ENCODE measurements around the gene DCC.

Gene DCC

GRCh38 chr18:52427521-52428175 lies 87.7 kb downstream of the DCC start:
- DNase-seq (ENCODE audit: low read depth), result no peak

GRCh38 chr18:52431683-52432082 lies 91.7 kb downstream of the DCC start:
- DNase-seq (ENCODE audit: low read depth), result no peak

DNA sequence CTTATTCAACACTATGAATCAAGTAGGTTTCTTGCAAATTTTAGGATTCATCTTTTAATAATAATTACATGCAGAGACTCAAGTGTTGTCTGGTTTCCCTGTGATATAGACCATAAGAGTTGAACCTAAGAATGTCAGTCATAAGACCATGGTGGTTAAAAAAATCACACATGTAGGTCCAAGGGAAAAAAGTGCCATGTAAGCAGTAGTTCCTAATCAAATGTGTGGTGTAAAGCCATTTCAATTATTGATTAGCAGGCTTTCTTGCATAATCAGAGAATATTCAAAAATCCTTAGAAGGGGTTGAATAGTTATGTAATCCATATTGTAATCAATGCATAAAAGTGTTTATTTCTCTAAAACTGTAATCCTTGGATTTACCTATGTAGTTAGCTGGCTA lies 93.8 kb downstream of the DCC start:
- no peak for DNase-seq (ENCODE audit: low read depth)

DNA sequence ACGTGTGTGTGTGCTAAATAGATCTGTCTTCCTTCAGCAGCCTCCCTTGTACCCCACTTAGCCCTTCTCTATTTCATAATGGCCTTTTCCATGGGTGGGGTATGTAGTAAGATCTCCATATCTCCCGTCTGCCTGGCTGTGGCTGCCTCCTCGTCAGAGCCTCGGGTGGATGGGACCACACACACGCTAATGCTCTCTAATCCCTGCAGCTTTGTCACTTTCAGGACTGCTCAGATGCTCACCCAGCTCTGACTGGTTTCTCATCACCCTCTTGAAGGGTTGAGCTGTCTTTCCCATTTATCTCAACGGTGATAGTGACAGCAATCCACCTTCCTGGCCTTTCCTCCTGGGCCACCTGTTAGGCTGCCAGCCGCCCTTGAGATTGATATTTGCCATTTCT lies 95.3 kb downstream of the DCC start:
- no peak for DNase-seq (ENCODE audit: low read depth)

DNA sequence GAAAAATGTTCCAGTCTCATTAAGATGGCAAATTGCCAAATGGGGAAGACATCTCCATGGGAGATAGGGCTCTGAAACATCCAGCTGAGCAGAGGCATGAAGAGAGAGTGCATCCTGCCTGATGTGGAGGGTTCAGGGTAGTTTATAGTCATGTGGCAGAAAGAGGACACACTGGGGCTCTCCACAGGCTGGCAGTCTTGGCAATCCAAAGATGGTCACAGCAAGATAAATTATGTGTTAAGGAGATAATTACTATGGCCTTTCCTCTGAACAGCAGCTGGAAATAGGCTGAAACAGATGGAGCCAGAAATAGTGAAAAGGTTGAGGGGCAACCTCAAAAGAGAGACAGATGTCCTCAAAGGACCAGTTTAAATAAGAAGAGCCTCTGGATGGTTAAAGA lies 97.2 kb downstream of the DCC start:
- no peak for DNase-seq (ENCODE audit: low read depth)

DNA sequence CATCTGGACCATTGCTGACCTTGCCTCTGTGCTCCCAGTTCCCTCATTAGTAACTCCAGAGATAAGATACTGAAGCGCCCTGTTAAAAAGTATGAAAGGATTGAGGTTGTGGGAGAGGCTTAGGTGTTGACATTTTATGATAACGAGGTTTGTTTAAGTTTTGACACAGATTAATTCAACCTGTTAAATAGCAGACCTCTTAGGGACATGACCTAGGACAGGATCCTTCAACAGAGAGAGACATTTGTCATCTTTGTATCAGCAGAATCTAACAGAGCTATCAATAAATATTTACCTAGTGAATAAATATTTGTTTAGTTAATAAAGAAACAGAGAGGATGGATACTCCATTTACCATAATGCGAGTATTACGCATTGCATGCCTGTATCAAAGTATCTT lies 99.5 kb downstream of the DCC start:
- DNase-seq (ENCODE audit: low read depth), result no peak

GRCh38 chr18:52441794-52442193 lies 101.8 kb downstream of the DCC start:
- DNase-seq (ENCODE audit: low read depth), result no peak

DNA sequence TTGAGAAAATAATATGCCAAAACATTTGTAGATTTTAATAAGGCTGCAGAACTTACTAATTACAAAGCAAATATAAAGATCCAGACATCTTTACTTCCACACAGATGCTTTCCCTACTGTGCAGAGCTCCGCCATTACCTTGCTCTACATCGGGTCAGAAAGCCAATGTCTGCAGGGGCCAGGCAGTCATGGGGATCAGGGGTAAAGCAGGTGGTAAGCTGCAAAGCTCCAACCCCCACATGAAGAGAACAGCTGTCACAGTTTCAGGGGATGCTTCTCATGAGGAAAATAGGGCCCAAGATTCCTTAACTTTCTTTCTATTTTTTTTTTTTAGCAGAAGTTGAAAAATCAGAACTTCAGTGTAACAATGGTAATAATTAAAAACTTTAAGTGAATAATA lies 102.7 kb downstream of the DCC start:
- DNase-seq (ENCODE audit: low read depth), result no peak

GRCh38 chr18:52451256-52451655 lies 111.3 kb downstream of the DCC start:
- no peak for DNase-seq (ENCODE audit: low read depth)

DNA sequence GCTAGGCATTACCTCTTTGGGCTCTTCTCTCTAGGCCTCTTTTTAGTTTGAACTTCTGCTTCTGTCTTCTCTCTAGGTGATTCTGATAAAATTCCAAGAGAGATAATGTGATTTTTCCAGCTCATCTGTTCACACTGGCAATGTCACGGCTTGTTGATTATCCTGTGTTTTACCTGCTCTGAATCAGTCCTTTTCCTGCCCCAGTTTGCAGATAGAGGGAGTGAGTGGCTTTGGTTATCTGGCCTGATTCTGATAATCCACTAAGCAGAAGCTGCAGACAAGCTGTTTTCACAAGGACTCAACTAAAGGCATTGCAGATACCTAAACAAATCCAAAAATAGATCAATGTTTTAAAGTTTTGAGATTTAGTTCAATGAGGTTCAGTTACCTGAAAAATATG lies 111.9 kb downstream of the DCC start:
- DNase-seq (ENCODE audit: low read depth), result no peak

GRCh38 chr18:52452427-52452826 lies 112.4 kb downstream of the DCC start:
- no peak for DNase-seq (ENCODE audit: low read depth)

DNA sequence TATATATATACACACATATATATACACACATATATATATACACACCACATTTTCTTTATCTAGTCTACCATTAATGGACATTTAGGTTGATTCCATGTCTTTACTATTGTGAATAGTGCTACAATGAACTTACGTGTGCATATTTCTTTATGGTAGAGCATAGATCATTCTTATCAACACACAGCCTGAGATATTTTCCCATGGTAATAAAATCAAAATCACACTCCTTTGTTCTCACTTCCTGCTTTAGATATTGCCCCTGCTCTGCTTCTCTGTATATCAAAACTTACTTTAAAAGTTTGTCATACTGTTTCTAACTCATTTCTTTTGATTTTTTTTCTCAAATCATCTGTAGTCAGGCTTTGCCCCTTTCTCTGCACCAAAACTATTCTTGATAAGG lies 119.9 kb downstream of the DCC start:
- DNase-seq (ENCODE audit: low read depth), result no peak

- DNase-seq (ENCODE audit: low read depth), result no peak
Observed at GRCh38 chr18:52462853-52463252, 122.9 kb downstream of the DCC start.

DNA sequence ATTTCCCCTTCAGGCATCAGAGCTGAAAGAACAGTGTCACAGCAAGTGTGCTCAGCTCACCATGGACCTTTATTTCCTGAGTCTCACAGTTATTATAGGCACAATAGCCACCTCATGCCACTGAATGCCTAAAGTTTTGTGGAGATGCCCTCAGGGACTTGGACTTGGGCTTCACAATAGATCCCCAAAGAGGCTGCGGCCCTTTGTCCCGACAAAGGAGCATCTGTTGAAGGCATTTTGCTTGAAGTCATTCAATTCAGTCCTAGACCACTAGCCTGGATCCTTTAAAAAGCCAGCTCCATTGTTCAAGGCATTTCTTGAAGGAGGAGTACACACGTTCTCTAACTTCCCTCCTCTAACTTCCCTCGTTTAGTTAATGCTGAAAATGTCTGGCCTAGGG lies 125.4 kb downstream of the DCC start:
- no peak for DNase-seq (ENCODE audit: low read depth)

DNA sequence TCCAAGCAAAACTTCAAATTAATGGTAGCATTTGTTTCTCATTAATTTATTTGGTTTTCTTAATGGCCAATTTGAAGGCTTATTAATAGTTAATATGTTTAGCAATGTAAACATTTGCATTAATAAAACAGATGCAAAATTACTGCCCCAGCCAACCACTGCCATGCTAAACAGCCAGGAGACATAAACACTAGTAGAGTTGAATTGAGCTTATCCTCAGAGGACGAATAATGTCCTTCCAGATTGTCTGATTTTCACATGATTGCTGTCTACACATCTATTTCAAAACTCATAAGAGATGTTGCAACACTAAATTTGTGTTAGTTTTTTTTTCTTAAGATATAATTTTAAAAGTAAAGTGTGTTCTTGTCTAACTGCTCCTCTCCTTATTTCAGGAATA lies 128.5 kb downstream of the DCC start:
- no peak for DNase-seq (ENCODE audit: low read depth)

- DNase-seq (ENCODE audit: low read depth), result no peak
Observed at GRCh38 chr18:52475325-52475724, 135.3 kb downstream of the DCC start.

DNA sequence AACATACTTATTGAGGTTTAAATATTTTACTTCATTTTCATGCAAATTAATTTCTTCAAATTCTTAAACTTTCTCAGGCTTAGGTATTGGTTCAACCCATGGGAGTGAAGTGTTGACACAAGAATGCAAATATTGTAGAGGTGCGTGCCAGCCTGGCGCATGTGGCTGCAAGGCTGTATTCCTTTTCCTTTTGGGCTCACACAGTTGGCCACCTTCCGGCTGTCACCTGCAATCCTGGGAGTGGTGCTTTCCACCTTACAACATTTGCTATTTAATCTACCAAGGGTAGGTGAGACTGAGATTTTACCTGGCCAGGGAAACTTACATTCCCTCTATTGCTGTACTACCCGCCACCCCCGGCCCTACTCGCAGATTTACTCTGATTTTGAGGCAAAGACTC lies 141.1 kb downstream of the DCC start:
- DNase-seq (ENCODE audit: low read depth), result no peak

GRCh38 chr18:52484977-52485376 lies 145.0 kb downstream of the DCC start:
- DNase-seq (ENCODE audit: low read depth), result no peak

GRCh38 chr18:52486052-52486451 lies 146.1 kb downstream of the DCC start:
- DNase-seq (ENCODE audit: low read depth), result no peak

DNA sequence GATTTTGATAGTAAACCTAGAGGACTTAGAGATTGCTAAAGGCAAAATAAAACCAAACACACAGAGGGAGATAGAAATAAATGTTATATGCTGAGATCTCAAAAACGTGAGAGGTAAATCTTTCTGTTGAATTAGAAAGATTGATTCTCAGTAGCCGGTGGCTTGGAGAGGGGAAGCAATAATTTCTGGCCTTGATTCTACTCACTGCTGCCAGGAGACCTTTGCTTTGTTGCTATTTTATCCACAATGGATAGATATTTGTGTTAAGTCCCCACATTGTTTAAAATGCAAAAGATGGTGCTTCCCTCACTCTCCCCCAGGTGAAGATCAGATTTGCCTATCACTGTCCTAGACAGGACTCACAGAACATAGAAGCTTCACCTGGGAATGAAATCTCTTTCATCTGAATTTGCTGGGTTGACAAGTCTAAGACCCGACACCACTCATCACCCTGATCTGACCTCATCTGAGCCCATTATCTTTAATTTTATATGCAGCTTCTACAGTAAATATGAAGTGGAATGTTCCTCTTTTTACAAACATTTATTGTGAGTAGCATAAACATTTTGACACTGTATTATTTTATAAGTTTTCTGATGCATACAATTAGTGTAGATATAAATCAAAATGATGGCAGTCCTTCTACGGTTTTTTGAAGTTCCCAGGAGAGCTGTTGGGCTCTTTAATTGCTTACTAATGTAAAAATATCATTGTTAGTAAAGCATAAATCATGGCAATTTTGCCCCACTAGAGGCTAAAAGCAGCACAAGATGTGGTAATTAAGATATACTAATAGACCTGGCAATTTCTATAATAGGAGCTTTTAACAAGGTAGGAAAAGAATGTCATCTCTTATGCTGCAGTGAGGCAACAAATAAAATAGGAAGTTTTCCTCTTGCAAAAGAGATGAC lies 149.7 kb downstream of the DCC start:
- DNase-seq (ENCODE audit: low read depth), result no peak

DNA sequence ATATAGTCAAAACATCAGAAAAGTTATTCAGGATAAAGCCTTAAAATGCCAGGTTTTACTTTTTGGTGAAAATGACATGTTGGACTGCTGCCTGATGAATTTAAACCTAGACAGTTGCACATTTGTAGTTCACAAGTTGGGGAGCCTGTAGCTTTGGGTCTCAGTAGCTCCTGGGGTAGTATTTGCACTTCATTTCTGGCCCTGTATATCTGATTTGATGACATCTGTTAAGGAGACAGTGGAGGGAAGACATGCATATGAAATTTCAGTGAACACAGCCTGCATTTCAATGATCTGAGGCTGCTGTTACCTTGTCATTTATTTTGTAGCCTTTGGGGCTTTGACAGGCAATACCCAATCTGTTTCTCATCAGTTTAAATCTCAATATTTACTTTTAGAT lies 156.4 kb downstream of the DCC start:
- DNase-seq (ENCODE audit: low read depth), result no peak

- DNase-seq (ENCODE audit: low read depth), result no peak
Observed at GRCh38 chr18:52499016-52499415, 159.0 kb downstream of the DCC start.

DNA sequence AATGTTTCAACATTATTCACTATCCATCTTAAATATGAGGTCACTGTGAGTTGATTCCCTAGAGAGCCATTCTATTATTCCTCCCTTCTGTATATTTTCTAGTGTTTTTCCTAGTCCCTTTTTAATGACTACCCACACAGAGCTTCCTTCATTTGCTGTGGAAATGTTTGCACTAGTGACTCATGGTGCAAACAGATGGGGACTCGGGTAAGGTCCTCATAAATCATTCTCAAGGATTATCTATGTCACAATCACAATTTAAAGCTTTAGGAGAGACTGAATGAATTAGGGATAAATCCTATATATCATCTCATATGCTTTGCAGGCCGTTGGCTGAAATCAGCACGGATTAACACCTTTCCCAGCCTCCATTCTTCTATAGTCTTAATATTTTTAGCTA lies 159.6 kb downstream of the DCC start:
- DNase-seq (ENCODE audit: low read depth), result no peak

DNA sequence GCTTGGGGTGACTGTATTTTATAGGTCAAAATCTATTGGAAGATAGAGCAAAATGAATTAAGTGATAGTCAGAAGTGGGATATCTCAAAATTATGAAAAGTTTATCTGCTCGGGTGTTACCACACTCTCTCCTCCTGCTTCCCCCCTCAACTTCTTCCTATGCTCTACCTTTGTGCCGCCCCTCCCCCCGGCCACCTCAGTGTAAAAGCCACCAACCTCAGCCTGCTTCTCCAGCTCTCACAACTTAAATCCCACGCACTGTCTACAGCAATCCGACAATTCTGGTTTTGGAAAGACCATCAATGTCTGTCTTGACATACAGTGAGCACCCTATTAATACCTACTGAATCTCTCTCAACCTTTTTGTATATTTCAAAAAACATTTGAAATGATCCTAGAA lies 164.6 kb downstream of the DCC start:
- no peak for DNase-seq (ENCODE audit: low read depth)
